ENCODE results near the gene NTSR1. TPM values are rescaled to one million over a fixed set of nuclear protein-coding genes. Genes with fewer than 3 reads are reported as not detected.

NTSR1 gene
- total and polyA plus RNA-seq, 8 donors: 0.06 to 15.9 (median 0.28) TPM; not detected in 5

DNA sequence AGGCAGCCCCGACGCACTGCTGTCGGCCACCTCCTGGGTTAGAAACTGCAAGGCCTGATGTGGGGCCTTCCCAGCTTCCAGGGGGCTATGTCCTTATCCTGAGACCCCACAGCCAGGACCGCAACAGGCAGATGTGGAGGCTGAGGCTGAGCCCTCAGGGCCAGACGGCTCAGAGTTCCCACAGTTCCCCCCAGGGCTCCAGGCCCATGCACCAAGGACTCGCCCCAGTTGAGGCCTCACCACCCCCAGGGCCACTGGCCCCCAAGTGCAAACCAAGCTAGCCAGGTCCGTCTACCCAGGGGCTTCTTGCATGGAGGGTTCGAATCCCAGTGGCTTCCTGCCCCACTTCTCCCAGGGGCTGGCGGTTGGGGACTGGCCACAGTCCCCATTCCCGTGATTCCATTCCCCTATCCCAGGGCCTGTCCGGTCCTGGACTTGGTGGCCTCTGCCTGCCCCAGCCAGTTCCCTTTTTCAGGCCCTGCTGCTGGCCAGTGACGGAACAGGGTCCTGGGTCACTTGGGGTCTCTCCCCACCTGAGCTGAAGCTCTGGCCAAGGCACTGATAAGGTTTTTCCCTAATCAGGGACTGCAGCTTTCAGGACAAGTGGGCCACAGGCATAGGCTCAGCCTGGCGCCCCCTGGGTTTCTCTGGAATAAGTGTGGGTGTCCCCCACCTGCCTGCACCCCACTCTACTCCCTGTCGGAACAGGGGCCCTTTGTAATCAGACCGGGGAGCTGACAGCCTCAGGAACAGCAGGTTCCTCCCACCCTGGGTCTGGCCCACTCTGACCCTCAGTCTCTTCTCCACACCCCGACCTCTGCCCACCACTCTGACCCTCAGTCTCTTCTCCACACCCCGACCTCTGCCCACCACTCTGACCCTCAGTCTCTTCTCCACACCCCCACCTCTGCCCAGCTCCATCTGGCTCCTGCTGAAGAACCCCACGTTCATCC, 44.3 kb upstream of the NTSR1 start:
- H3K9me3 ChIP-seq: no peaks in the 10 kb centered on the region
- H3K4me1 ChIP-seq: peaks cover 13 to 43% (median 25%) of the 10 kb centered on the region in 4 donors
- WGBS, 5 donors: 90 to 96% (median 92%) methylated on average over 17 to 18 of the region's 18 CpGs
- DNase-seq: no peak
- H3K36me3 ChIP-seq: peaks cover 0 to 38% (median 20%) of the 10 kb centered on the region in 4 donors
- H3K4me3 ChIP-seq: no peak overlapping the region
- H3K27ac ChIP-seq: no peak overlapping the region
- intact Hi-C loops (cut with DNase I; ENCODE audit: low total_unique reads): no loop called here
- no peak for TF ChIP-seq POLR2AphosphoS5 (IDR thresholded peaks at IDR 0.05)
- TF ChIP-seq, protein P1, sequence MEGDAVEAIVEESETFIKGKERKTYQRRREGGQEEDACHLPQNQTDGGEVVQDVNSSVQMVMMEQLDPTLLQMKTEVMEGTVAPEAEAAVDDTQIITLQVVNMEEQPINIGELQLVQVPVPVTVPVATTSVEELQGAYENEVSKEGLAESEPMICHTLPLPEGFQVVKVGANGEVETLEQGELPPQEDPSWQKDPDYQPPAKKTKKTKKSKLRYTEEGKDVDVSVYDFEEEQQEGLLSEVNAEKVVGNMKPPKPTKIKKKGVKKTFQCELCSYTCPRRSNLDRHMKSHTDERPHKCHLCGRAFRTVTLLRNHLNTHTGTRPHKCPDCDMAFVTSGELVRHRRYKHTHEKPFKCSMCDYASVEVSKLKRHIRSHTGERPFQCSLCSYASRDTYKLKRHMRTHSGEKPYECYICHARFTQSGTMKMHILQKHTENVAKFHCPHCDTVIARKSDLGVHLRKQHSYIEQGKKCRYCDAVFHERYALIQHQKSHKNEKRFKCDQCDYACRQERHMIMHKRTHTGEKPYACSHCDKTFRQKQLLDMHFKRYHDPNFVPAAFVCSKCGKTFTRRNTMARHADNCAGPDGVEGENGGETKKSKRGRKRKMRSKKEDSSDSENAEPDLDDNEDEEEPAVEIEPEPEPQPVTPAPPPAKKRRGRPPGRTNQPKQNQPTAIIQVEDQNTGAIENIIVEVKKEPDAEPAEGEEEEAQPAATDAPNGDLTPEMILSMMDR (IDR thresholded peaks at IDR 0.05): no peak
- no peak for TF ChIP-seq POLR2A (IDR thresholded peaks at IDR 0.05)
- no peak for TF ChIP-seq EP300 (IDR thresholded peaks at IDR 0.05)
- H3K27me3 ChIP-seq: peaks cover 0 to 4% (median 0%) of the 10 kb centered on the region in 3 donors

DNA sequence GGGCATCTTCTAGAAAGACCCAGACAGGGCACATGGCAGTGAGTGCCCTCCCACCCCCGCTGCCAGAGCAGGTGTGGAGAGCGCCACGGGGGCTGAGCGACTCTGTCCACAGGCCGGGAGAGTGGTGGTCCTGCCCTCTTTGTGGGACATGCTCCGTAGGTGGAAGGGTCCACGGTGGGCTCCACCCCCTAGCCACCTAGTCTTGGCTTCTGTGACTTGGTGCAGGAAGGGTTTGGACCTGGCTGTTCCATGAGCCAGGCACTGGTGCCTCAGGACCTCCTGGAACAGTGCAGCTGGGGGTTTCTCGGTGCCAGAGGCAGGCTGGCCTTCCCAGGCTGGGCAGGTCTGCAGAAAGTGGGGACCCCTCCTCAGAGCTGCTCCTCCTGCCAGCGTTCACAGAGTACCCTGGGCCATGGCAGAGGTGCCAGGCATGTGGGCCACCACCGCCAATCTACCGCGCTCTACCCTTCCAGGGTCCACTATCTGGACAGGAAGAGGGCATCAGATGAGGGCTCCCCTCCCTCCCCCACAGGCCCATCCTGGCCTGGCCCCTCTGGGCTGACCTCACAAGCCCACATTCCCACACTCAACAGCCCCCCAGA, 43.4 kb upstream of the NTSR1 start:
- Histone ChIP-seq H3K36me3 (peaks cover 0 to 38% (median 21%) of the 10 kb centered on the region in 4 donors), H3K4me1 (peaks cover 13 to 43% (median 25%) of the 10 kb centered on the region in 4 donors), H3K27me3 (peaks cover 0 to 4% (median 0%) of the 10 kb centered on the region in 3 donors), H3K27ac (no peak overlapping the region), H3K4me3 (no peak overlapping the region), H3K9me3 (no peaks in the 10 kb centered on the region)
- DNase-seq: no peak
- intact Hi-C loops (cut with DNase I; ENCODE audit: low total_unique reads): no loop called here
- TF ChIP-seq EP300 (IDR thresholded peaks at IDR 0.05): no peak
- TF ChIP-seq, protein P1 (IDR thresholded peaks at IDR 0.05): no peak
- no peak for TF ChIP-seq POLR2A (IDR thresholded peaks at IDR 0.05)
- no peak for TF ChIP-seq POLR2AphosphoS5 (IDR thresholded peaks at IDR 0.05)
- WGBS, 5 donors: 90 to 97% (median 93%) methylated on average over 6 to 12 of the region's 12 CpGs

DNA sequence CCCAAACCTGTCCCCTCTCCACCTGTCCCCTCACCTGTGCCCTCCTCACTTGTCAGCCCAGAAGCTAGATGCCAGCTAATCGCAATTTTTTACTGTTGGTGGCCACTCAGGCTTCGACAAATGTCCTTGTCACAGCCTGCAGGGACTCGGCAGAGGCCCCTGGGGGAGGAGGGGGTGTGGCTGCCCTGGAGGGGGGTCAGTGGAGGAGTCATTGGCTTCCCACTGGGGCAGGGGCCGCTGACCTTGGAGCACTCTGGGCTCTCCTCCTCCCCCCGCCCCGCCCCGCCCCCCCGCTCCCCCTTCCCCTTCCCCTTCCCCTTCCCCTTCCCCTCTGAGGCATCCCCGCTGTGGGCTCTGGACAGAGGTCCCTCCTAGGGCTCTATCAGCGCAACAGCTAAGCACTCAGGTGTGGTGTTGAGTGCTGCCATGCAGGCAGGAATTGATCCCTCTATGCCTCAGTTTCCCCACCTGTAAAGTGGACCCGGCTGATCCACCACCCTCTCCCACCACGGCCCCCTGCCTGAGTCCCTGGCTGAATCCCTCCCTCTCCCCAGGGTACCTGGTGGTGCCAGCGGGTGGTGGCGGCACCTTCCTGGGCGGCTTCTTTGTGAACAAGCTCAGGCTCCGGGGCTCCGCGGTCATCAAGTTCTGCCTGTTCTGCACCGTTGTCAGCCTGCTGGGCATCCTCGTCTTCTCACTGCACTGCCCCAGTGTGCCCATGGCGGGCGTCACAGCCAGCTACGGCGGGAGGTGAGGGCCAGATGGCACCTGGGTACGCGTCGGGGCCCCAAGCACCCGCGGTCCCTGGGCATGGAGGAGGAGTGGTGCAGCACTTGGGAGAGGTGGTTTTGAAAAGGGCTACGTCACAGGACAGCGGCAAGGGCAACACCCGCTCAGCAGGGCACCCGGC, 42.6 kb upstream of the NTSR1 start:
- peak overlapping the region; percentile 6 to 56 (median 44) for H3K27ac ChIP-seq
- peaks cover 0 to 36% (median 24%) of the 10 kb centered on the region in 4 donors for H3K36me3 ChIP-seq
- peak in 1 of 2 donors; percentile 37 for DNase-seq
- intact Hi-C loops (cut with DNase I; ENCODE audit: low total_unique reads): no loop called here
- TF ChIP-seq POLR2A (IDR thresholded peaks at IDR 0.05): no peak
- no peak for TF ChIP-seq POLR2AphosphoS5 (IDR thresholded peaks at IDR 0.05)
- no peak for TF ChIP-seq EP300 (IDR thresholded peaks at IDR 0.05)
- TF ChIP-seq, protein P1 (IDR thresholded peaks at IDR 0.05): no peak
- peaks cover 13 to 43% (median 25%) of the 10 kb centered on the region in 4 donors for H3K4me1 ChIP-seq
- WGBS, 5 donors: 29 to 60% (median 47%) methylated on average over 24 to 30 of the region's 33 CpGs
- H3K9me3 ChIP-seq: no peaks in the 10 kb centered on the region
- no peak overlapping the region for H3K4me3 ChIP-seq
- H3K27me3 ChIP-seq: no peaks in the 10 kb centered on the region
